ENCODE measurements around the gene SPATA45. TPM values are rescaled to one million over a fixed set of nuclear protein-coding genes. Genes with fewer than 3 reads are reported as not detected.
"Not testable (repeated sequence)": the region's sequence is repeated elsewhere in the genome, so short reads cannot be mapped to it uniquely, and the experiment has no call there.

The SPATA45 gene
- total RNA-seq (2014; rRNA removed; shearing (Covaris generic)) = not detected in 2 replicates

DNA sequence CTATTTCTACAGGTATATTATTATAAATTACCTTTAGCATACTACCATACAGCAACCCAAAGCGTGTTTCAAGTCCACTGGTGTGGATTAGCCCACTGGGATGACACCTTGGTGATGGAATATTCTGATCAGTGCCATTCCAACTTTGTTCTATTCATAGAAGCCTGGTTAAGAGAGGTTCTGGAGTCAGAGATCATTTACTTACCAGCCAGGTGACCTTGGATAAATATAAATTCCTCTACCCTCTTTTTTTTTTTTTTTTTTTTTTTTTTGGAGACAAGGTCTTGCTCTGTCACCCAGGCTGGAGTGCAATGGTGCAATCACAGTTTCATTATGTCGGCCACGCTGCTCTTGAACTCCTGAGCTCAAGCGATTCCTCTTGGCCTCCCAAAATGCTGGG lies at the start of gene SPATA45:
SPATA45 (minus strand) TSS at position 101 of the 400 bp plus-strand sequence. CDS start 11,500 bp downstream, outside the sequence.
- H3K4me3 ChIP-seq = no peak within 1 kb of the TSS
- no peaks in the 10 kb centered on the region for H3K4me1 ChIP-seq
- no peaks in the 10 kb centered on the region; the same call in 1 of the 2 replicates for H3K9me3 ChIP-seq (replicated peaks)
- DNase-seq = no peak
- H3K27ac ChIP-seq = no peak within 1 kb of the TSS
- H3K27me3 ChIP-seq = no peaks in the 10 kb centered on the region
- H3K36me3 ChIP-seq = no peaks in the 10 kb centered on the region

DNA sequence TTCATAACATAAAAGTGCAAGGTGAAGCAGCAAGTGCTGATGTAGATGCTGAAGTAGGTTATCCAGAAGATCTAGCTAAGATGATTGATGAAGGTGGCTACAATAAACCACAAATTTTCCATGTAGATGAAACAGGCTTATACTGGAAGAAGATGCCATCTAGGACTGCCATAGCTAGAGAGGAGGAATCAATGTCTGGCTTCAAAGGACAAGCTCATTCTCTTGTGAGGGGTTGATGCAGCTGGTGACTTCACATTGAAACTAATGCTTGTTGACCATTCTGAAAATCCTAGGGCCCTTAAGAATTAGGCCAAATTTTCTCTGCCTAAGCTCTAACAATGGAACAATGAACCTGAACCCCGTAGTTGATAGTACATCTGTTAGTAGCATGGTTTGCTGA lies 44.7 kb upstream of the SPATA45 start:
- H3K36me3 ChIP-seq = peaks cover 89% of the 10 kb centered on the region
- DNase-seq = no peak
- H3K9me3 ChIP-seq (replicated peaks) = no peaks in the 10 kb centered on the region; the same call in 1 of the 2 replicates
- H3K27ac ChIP-seq = no peak overlapping the region
- no peaks in the 10 kb centered on the region for H3K4me1 ChIP-seq
- H3K4me3 ChIP-seq = no peak overlapping the region
- H3K27me3 ChIP-seq = no peaks in the 10 kb centered on the region

- H3K27me3 ChIP-seq = no peaks in the 10 kb centered on the region
- H3K36me3 ChIP-seq = peaks cover 91% of the 10 kb centered on the region
- no peak overlapping the region for H3K27ac ChIP-seq
- H3K4me1 ChIP-seq = no peaks in the 10 kb centered on the region
- DNase-seq = no peak
- no peak overlapping the region for H3K4me3 ChIP-seq
- H3K9me3 ChIP-seq (replicated peaks) = no peaks in the 10 kb centered on the region
Observed at GRCh38 chr1:212884592-212884991, 37.1 kb upstream of the SPATA45 start.

- Histone ChIP-seq H3K4me1 (no peaks in the 10 kb centered on the region), H3K9me3 (replicated peaks) (no peaks in the 10 kb centered on the region), H3K36me3 (peaks cover 86% of the 10 kb centered on the region), H3K27me3 (no peaks in the 10 kb centered on the region), H3K4me3 (no peak overlapping the region), H3K27ac (no peak overlapping the region)
- DNase-seq = no peak
Observed at GRCh38 chr1:212879947-212880690, 32.7 kb upstream of the SPATA45 start.

- Histone ChIP-seq H3K9me3 (replicated peaks) (no peaks in the 10 kb centered on the region), H3K27ac (no peak overlapping the region), H3K27me3 (no peaks in the 10 kb centered on the region), H3K4me1 (no peaks in the 10 kb centered on the region), H3K4me3 (no peak overlapping the region), H3K36me3 (peaks cover 87% of the 10 kb centered on the region)
- DNase-seq = no peak
Observed at GRCh38 chr1:212878418-212878817, 31.0 kb upstream of the SPATA45 start.

DNA sequence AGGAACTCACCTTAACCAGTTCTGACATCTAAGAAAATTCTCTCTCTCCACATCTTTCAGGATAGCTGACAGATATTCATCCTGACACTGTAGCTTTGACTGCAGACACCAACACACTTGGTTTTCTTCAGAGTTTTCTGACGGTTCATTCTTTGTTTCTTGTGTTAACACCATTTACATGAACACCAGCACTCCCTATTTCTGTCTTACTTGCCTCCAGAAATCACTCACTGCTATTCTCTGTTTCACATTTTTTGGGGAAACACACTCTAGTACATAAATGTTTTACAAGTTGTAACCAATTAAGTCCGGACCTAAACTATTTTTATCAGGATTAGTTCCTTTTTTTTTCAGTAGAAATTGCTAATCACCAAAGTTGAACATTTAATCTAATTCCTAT lies 26.1 kb upstream of the SPATA45 start:
- Histone ChIP-seq H3K27ac (no peak overlapping the region), H3K36me3 (peaks cover 88% of the 10 kb centered on the region), H3K9me3 (replicated peaks) (no peaks in the 10 kb centered on the region), H3K27me3 (no peaks in the 10 kb centered on the region), H3K4me3 (no peak overlapping the region), H3K4me1 (no peaks in the 10 kb centered on the region)
- no peak for DNase-seq

- no peaks in the 10 kb centered on the region for H3K9me3 ChIP-seq (replicated peaks)
- no peaks in the 10 kb centered on the region for H3K4me1 ChIP-seq
- H3K4me3 ChIP-seq = no peak overlapping the region
- no peak overlapping the region for H3K27ac ChIP-seq
- no peaks in the 10 kb centered on the region for H3K27me3 ChIP-seq
- DNase-seq = no peak
- H3K36me3 ChIP-seq = peaks cover 83% of the 10 kb centered on the region
Observed at GRCh38 chr1:212871976-212872375, 24.5 kb upstream of the SPATA45 start.

GRCh38 chr1:212867192-212867591 lies 19.7 kb upstream of the SPATA45 start:
- no peak for DNase-seq
- Histone ChIP-seq H3K36me3 (peaks cover 71% of the 10 kb centered on the region), H3K27ac (no peak overlapping the region), H3K4me3 (no peak overlapping the region), H3K9me3 (replicated peaks) (no peaks in the 10 kb centered on the region), H3K27me3 (no peaks in the 10 kb centered on the region), H3K4me1 (0 out of 2 replicates have a peak, but pooled peaks cover 2% of the 10 kb centered on the region)

DNA sequence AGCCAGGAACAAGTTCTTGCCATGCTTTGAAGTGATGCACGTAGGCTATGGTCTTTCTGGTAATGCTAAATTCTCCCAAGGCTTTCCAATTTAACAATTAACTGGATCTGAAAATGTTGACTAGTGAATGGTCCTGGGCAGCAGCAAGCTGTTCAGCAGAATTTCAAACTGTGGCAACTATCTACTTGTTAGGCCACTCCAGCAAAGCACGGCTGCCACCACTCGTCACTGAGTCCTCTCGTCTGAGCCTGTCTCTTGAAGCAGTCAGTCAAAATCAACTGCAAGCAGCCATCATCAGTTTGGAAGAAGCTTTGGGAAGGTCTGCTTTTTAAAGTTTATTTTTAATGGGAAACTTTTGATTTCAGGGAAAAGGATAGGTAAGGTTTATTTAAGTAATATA lies 16.8 kb upstream of the SPATA45 start:
- Histone ChIP-seq H3K4me3 (no peak overlapping the region), H3K27ac (no peak overlapping the region), H3K36me3 (peaks cover 63% of the 10 kb centered on the region), H3K27me3 (no peaks in the 10 kb centered on the region), H3K4me1 (peaks cover 9% of the 10 kb centered on the region), H3K9me3 (replicated peaks) (no peaks in the 10 kb centered on the region)
- no peak for DNase-seq

DNA sequence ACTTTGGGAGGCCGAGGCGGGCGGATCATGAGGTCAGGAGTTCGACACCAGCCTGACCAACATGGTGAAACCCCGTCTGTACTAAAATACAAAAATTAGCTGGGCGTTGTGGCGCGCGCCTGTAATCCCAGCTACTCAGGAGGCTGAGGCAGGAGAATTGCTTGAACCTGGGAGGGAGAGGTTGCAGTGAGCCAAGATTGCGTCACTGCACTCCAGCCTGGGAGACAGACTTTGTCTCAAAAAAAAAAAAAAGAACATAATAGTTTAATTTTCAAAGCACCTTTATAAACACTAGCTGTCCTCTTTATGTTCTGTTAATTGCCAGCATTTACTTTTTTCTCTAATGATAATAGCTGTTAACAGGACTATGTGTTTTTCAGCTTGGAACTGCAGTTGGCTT lies 15.9 kb upstream of the SPATA45 start:
- H3K4me1 ChIP-seq; H3K27me3 ChIP-seq; H3K4me3 ChIP-seq; H3K9me3 ChIP-seq (replicated peaks); DNase-seq; H3K27ac ChIP-seq: not testable (repeated sequence)
- H3K36me3 ChIP-seq = peaks cover 55% of the 10 kb centered on the region

DNA sequence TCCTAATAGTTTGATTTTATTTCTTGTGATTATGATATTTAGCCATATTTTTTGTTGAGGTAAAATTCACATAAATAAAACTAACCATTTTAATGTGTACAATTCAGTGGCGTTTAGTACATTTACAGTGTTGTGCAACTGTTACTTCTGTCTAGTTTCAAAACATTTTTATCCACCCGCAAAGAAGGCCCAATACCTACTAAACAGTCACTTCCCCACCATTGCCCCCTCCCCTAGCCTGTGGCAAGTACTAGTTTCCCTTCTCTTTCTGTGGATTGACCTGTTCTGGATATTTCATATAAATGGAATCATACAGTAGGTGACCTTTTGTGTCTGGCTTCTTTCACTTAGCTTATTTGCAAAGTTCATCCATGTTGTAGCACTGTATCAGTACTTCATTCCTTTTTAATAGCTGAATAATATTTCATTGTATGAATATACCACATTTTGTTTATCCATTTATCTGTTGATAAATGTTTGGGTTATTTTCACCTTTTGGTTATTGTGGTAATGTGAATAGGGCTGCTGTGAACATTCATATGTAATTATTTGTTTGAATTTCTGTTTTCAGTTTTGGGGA lies 14.8 kb upstream of the SPATA45 start:
- no peak overlapping the region for H3K27ac ChIP-seq
- H3K36me3 ChIP-seq = peaks cover 50% of the 10 kb centered on the region
- peaks cover 9% of the 10 kb centered on the region for H3K4me1 ChIP-seq
- DNase-seq = no peak
- no peak overlapping the region for H3K4me3 ChIP-seq
- no peaks in the 10 kb centered on the region for H3K27me3 ChIP-seq
- no peaks in the 10 kb centered on the region for H3K9me3 ChIP-seq (replicated peaks)

DNA sequence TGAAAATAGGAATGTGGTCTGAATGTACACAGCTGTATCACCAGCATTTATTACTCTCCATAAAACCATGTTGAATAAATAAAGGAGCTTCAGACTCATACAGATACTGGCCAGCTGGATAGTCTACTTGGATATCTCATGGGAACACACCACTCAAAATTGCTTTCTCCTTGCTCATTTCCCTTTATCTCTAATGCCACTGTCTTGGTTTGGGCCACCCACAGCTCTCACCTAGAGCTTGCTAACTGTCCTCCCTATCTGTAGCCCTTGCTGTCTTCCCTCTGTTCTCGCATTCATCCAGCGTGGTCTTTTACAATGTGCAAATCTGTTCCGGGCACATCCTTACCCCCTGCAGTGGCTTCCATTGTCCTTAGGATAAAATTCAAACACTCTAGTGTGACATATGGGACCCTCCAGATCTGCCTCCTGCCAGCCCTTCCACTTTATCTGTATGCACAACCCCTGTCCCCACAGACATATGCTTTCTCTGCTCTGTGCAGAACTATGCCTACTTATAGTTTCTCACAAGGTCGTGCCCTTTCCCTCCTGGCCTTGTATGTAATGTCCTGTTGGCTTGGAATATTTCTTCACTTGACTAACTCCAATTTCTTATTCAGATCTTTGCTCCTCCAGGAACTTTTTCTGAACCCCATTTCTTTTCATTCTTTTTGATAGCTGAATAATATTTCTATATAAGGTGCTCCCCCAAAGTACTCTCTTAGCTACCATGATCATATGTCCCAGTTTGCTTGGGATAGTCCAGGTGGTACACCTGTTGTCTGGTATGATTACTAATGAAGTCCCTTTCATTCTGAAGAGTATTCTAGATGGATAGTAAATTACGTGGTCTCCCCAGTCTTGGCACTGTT lies 13.5 kb upstream of the SPATA45 start:
- Histone ChIP-seq H3K36me3 (peaks cover 42% of the 10 kb centered on the region), H3K4me3 (peak overlapping the region; percentile 81), H3K27me3 (no peaks in the 10 kb centered on the region), H3K27ac (no peak overlapping the region; the same call in 1 of the 2 replicates), H3K9me3 (replicated peaks) (no peaks in the 10 kb centered on the region), H3K4me1 (peaks cover 11% of the 10 kb centered on the region)
- peak; percentile 24 to 27 for DNase-seq

DNA sequence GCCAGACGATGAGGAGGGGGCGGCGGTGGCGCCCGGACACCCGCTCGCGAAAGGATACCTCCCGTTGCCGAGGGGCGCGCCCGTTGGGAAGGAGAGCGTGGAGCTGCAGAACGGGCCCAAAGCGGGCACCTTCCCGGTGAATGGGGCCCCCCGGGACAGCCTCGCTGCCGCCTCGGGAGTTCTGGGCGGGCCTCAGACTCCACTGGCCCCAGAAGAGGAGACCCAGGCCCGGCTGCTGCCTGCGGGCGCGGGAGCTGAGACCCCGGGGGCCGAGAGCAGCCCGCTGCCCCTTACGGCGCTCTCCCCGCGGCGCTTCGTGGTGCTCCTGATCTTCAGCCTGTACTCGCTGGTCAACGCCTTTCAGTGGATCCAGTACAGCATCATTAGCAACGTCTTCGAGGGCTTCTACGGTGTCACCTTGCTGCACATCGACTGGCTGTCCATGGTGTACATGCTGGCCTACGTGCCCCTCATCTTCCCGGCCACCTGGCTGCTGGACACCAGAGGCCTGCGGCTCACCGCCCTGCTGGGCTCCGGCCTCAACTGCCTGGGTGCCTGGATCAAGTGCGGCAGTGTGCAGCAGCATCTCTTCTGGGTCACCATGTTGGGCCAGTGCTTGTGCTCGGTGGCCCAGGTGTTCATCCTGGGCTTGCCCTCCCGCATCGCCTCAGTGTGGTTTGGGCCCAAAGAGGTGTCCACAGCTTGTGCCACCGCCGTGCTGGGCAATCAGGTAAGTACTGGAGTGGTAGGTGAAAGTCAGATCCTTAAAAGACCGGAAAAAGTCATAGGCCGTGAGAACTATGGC lies 11.2 kb upstream of the SPATA45 start:
- peaks cover 11% of the 10 kb centered on the region for H3K4me1 ChIP-seq

GRCh38 chr1:212857992-212858460 lies 10.6 kb upstream of the SPATA45 start, which contains the start of gene FLVCR1:
Gene FLVCR1 (plus strand): TSS chr1:212858275. CDS start chr1:212858453, 178 bp downstream.
- Histone ChIP-seq H3K9me3 (replicated peaks) (no peaks in the 10 kb centered on the region), H3K27me3 (no peaks in the 10 kb centered on the region), H3K4me3 (peak within 1 kb of the TSS; percentile 81), H3K36me3 (peaks cover 26% of the 10 kb centered on the region), H3K27ac (peak within 1 kb of the TSS; percentile 77), H3K4me1 (peaks cover 11% of the 10 kb centered on the region)
- peak; percentile 98 to 99 for DNase-seq

More for the DNA sequence above, 11.2 kb upstream of the SPATA45 start:
- peak; percentile 43 to 61 for DNase-seq
- Histone ChIP-seq H3K27ac (peak overlapping the region; percentile 77), H3K36me3 (peaks cover 29% of the 10 kb centered on the region), H3K27me3 (no peaks in the 10 kb centered on the region), H3K4me3 (peak overlapping the region; percentile 81), H3K9me3 (replicated peaks) (no peaks in the 10 kb centered on the region)

Data from SJCRH30 (cell line).